Measurements from ENCODE around the gene PAPPA.

The PAPPA gene

GRCh38 chr9:116382053-116382452, 228.5 kb downstream of the PAPPA start:
- no peak for DNase-seq (ENCODE audit: low spot score)

- DNase-seq (ENCODE audit: low spot score), result no peak
These were observed 229.5 kb downstream of the PAPPA start for GRCh38 chr9:116383133-116383532.

GRCh38 chr9:116383936-116384335, 230.3 kb downstream of the PAPPA start:
- no peak for DNase-seq (ENCODE audit: low spot score)

- DNase-seq (ENCODE audit: low spot score), result no peak
These were observed 234.5 kb downstream of the PAPPA start for GRCh38 chr9:116387934-116388698.

- no peak for DNase-seq (ENCODE audit: low spot score)
These were observed 236.1 kb downstream of the PAPPA start for GRCh38 chr9:116389541-116390302.

- DNase-seq (ENCODE audit: low spot score), result no peak
These were observed 237.0 kb downstream of the PAPPA start for GRCh38 chr9:116390303-116391228.

- no peak for DNase-seq (ENCODE audit: low spot score)
These were observed 237.8 kb downstream of the PAPPA start for GRCh38 chr9:116391306-116391900.

GRCh38 chr9:116393198-116393597, 239.6 kb downstream of the PAPPA start:
- DNase-seq (ENCODE audit: low spot score), result no peak

GRCh38 chr9:116394070-116394469, 240.5 kb downstream of the PAPPA start:
- DNase-seq (ENCODE audit: low spot score), result no peak

- no peak for DNase-seq (ENCODE audit: low spot score)
These were observed 241.5 kb downstream of the PAPPA start for GRCh38 chr9:116394894-116395698.

GRCh38 chr9:116395699-116396037, 242.1 kb downstream of the PAPPA start:
- no peak for DNase-seq (ENCODE audit: low spot score)

- no peak for DNase-seq (ENCODE audit: low spot score)
These were observed 249.6 kb downstream of the PAPPA start for GRCh38 chr9:116403171-116403570.

- DNase-seq (ENCODE audit: low spot score), result no peak
These were observed 250.6 kb downstream of the PAPPA start for GRCh38 chr9:116404228-116404627.

GRCh38 chr9:116405321-116405720, 251.7 kb downstream of the PAPPA start:
- no peak for DNase-seq (ENCODE audit: low spot score)

GRCh38 chr9:116406469-116406868, 252.9 kb downstream of the PAPPA start:
- DNase-seq (ENCODE audit: low spot score), result no peak

- DNase-seq (ENCODE audit: low spot score), result no peak
These were observed 255.5 kb downstream of the PAPPA start for GRCh38 chr9:116409129-116409528.

GRCh38 chr9:116409638-116410037, 256.0 kb downstream of the PAPPA start:
- DNase-seq (ENCODE audit: low spot score), result no peak

- DNase-seq (ENCODE audit: low spot score), result no peak
These were observed 257.9 kb downstream of the PAPPA start for GRCh38 chr9:116411506-116411905.

GRCh38 chr9:116414374-116414773, 260.8 kb downstream of the PAPPA start:
- DNase-seq (ENCODE audit: low spot score), result no peak

GRCh38 chr9:116416421-116416820, 262.8 kb downstream of the PAPPA start:
- no peak for DNase-seq (ENCODE audit: low spot score)

- DNase-seq (ENCODE audit: low spot score), result no peak
These were observed 263.9 kb downstream of the PAPPA start for GRCh38 chr9:116417464-116417863.

Data from globus pallidus (tissue), 1 donor.